Neural cell (in vitro differentiated cells): Measurements from ENCODE around the gene M1AP. TPM values are rescaled to one million over a fixed set of nuclear protein-coding genes. Genes with fewer than 3 reads are reported as not detected.

ENCODE experiments used
- H2AFZ ChIP-seq: fragments of 200-600, 300-800 bp; sonication (generic), shearing (Covaris generic); 2 replicates; pipeline ENCODE4 v1.6.0; 2014; ENCODE audit warnings: low read depth, mild to moderate bottlenecking, antibody characterized with exemption, low read length, moderate library complexity
- H3F3A ChIP-seq: fragments of 200-600 bp; shearing (Covaris generic); 2 replicates; pipeline ENCODE4 v1.6.1; 2016; ENCODE audit warnings: mild to moderate bottlenecking, moderate library complexity, mixed read lengths, antibody characterized with exemption, low read length; ENCODE audit not compliant: insufficient read depth, poor library complexity, severe bottlenecking
- H3K27ac ChIP-seq: fragments of 200-600, 300-800 bp; sonication (generic), shearing (Covaris generic); 2 replicates; pipeline ENCODE4 v1.5.1; 2014; ENCODE audit warnings: mild to moderate bottlenecking, low read length, moderate library complexity
- H3K27me3 ChIP-seq: fragments of 300-800, 200-600 bp; sonication (generic), shearing (Covaris generic); 2 replicates; pipeline ENCODE4 v1.6.0; 2014; ENCODE audit warnings: mild to moderate bottlenecking, low read depth, low read length, moderate library complexity; ENCODE audit not compliant: insufficient read depth
- H3K36me3 ChIP-seq: fragments of 300-800, 200-600 bp; sonication (generic), shearing (Covaris generic); 2 replicates; pipeline ENCODE4 v1.5.1; 2014; ENCODE audit warnings: mild to moderate bottlenecking, antibody characterized with exemption, low read length, moderate library complexity; ENCODE audit not compliant: insufficient read depth
- H3K4me2 ChIP-seq: fragments of 300-800, 200-600 bp; sonication (generic), shearing (Covaris generic); 2 replicates; pipeline ENCODE4 v1.6.0; 2014; ENCODE audit warnings: mild to moderate bottlenecking, low read length
- H3K4me3 ChIP-seq: fragments of 300-800, 200-600 bp; sonication (generic), shearing (Covaris generic); 2 replicates; pipeline ENCODE4 v1.5.1; 2014; ENCODE audit warnings: mild to moderate bottlenecking, low read length, moderate library complexity
- H3K79me2 ChIP-seq: fragments of 200-600 bp; shearing (Covaris generic); replicated peaks from 2 replicates; pipeline ENCODE4 v1.6.0; 2014; ENCODE audit warnings: mild to moderate bottlenecking, low read length, moderate library complexity; ENCODE audit not compliant: insufficient read depth
- H3K9ac ChIP-seq: fragments of 300-800, 200-600 bp; sonication (generic), shearing (Covaris generic); 2 replicates; pipeline ENCODE4 v1.6.1; 2016; ENCODE audit warnings: mild to moderate bottlenecking, low read length, mixed read lengths
- H3K9me2 ChIP-seq: fragments of 200-600 bp; shearing (Covaris generic); 2 replicates; pipeline ENCODE4 v1.6.1; 2016; ENCODE audit warnings: mild to moderate bottlenecking, low read length, mixed read lengths; ENCODE audit not compliant: insufficient read depth
- H3K9me3 ChIP-seq: fragments of 200-600, 300-800 bp; sonication (generic), shearing (Covaris generic); 2 replicates; pipeline ENCODE4 v1.6.1; 2016; ENCODE audit warnings: mild to moderate bottlenecking, mixed run types, low read length, moderate library complexity, mixed read lengths
- H4K20me1 ChIP-seq: fragments of 200-600 bp; shearing (Covaris generic); 2 replicates; pipeline ENCODE4 v1.6.1; 2016; ENCODE audit warnings: mild to moderate bottlenecking, mixed run types; ENCODE audit not compliant: insufficient read depth
- CTCF ChIP-seq: fragments of 450-650 bp; IDR thresholded peaks from 2 replicates; pipeline ENCODE4 v1.5.1; 2014; ENCODE audit warnings: antibody characterized with exemption, mild to moderate bottlenecking, moderate library complexity; ENCODE audit not compliant: poor library complexity, severe bottlenecking
- EP300 ChIP-seq: fragments of 450-650 bp; conservative IDR thresholded peaks from 2 replicates; pipeline ENCODE4 v1.6.1; 2014; ENCODE audit warnings: antibody characterized with exemption, mild to moderate bottlenecking, moderate library complexity; ENCODE audit not compliant: poor library complexity, severe bottlenecking
- EZH2 ChIP-seq: fragments of 200-600, 300-800 bp; shearing (Covaris generic), sonication (generic); IDR thresholded peaks from 2 replicates; pipeline ENCODE4 v1.6.1; 2014; ENCODE audit warnings: antibody characterized with exemption, low read length, borderline replicate concordance, mild to moderate bottlenecking; ENCODE audit not compliant: insufficient read depth, poor library complexity, severe bottlenecking
- MXI1 ChIP-seq: fragments of 450-650 bp; conservative IDR thresholded peaks from 2 replicates; pipeline ENCODE4 v1.6.1; 2014; ENCODE audit warnings: antibody characterized with exemption, mild to moderate bottlenecking; ENCODE audit not compliant: poor library complexity, severe bottlenecking
- POLR2AphosphoS5 ChIP-seq: IDR thresholded peaks from 2 replicates; pipeline ENCODE4 v1.6.1; 2012
- RAD21 ChIP-seq: fragments of 450-650 bp; conservative IDR thresholded peaks from 2 replicates; pipeline ENCODE4 v1.6.1; 2014; ENCODE audit warnings: antibody characterized with exemption, mild to moderate bottlenecking, moderate library complexity
- REST ChIP-seq: IDR thresholded peaks from 2 replicates; pipeline ENCODE4 v1.6.1; 2012; ENCODE audit warnings: borderline replicate concordance
- SMC3 ChIP-seq: fragments of 450-650 bp; conservative IDR thresholded peaks from 2 replicates; pipeline ENCODE4 v1.6.1; 2014; ENCODE audit warnings: antibody characterized with exemption, mild to moderate bottlenecking, moderate library complexity; ENCODE audit not compliant: poor library complexity
- TAF1 ChIP-seq: IDR thresholded peaks from 2 replicates; pipeline ENCODE4 v1.6.1; 2012; ENCODE audit warnings: low read depth
- polyA plus RNA-seq: library from polyadenylated mRNA; depleted of rRNA; stranded (reverse); fragments of >200 nt; gene quantifications from 2 replicates; pipeline ENCODE4 v1.2.3, GENCODE V29; 2014

Gene M1AP
- polyA plus RNA-seq, 1 donor from 2014 or later: not detected

- Histone ChIP-seq H3K27me3 (no peaks in the 10 kb centered on the region), H3K9me2 (no peaks in the 10 kb centered on the region), H3F3A (no peaks in the 10 kb centered on the region), H3K79me2 (no peaks in the 10 kb centered on the region), H2AFZ (no peak overlapping the region), H3K4me3 (no peak overlapping the region), H3K4me2 (no peak overlapping the region), H3K9me3 (no peaks in the 10 kb centered on the region), H3K9ac (no peak overlapping the region), H3K27ac (no peak overlapping the region), H4K20me1 (no peaks in the 10 kb centered on the region), H3K36me3 (no peaks in the 10 kb centered on the region)
- TF ChIP-seq SMC3 (peak; percentile 86), CTCF (peak; percentile 86), EZH2 (no peak), RAD21 (peak; percentile 87)
Observed at GRCh38 chr2:74690571-74690970, 42.4 kb upstream of the M1AP start.

GRCh38 chr2:74689671-74690070 is 41.5 kb upstream of the M1AP start:
- Histone ChIP-seq H3K27me3 (no peaks in the 10 kb centered on the region), H3K27ac (no peak overlapping the region), H3K9me2 (no peaks in the 10 kb centered on the region), H3K9ac (no peak overlapping the region), H2AFZ (no peak overlapping the region), H3K4me3 (no peak overlapping the region), H3K9me3 (no peaks in the 10 kb centered on the region), H3K36me3 (no peaks in the 10 kb centered on the region), H4K20me1 (no peaks in the 10 kb centered on the region), H3K79me2 (no peaks in the 10 kb centered on the region), H3K4me2 (no peak overlapping the region), H3F3A (no peaks in the 10 kb centered on the region)
- TF ChIP-seq EZH2 (no peak), EP300 (no peak), RAD21 (no peak), POLR2AphosphoS5 (no peak), MXI1 (no peak), TAF1 (no peak), SMC3 (no peak), CTCF (no peak), REST (no peak)
